Neural progenitor cell (in vitro differentiated cells): ENCODE measurements around the gene PELO. TPM values are rescaled to one million over a fixed set of nuclear protein-coding genes. Genes with fewer than 3 reads are reported as not detected.

Experiments
- DNase-seq: peaks from one replicate; pipeline ENCODE4 v3.0.0-alpha.2; 2016; ENCODE audit warnings: low spot score
- H2AFZ ChIP-seq: fragments of 200-600 bp; sonication (generic); replicated peaks from 2 replicates; pipeline ENCODE4 v1.6.1; 2016; ENCODE audit warnings: antibody characterized with exemption
- H3F3A ChIP-seq: fragments of 200-600 bp; sonication (generic); 2 replicates; pipeline ENCODE4 v1.6.1; 2016; ENCODE audit warnings: antibody characterized with exemption, low read depth
- H3K27ac ChIP-seq: fragments of 200-600 bp; sonication (generic); 2 replicates; pipeline ENCODE4 v1.5.1; 2016; ENCODE audit warnings: mild to moderate bottlenecking
- H3K27me3 ChIP-seq: fragments of 200-600 bp; sonication (generic); 2 replicates; pipeline ENCODE4 v1.6.1; 2016; ENCODE audit warnings: mild to moderate bottlenecking, moderate library complexity
- H3K36me3 ChIP-seq: fragments of 200-600 bp; sonication (generic); 2 replicates; pipeline ENCODE4 v1.5.1; 2016
- H3K4me1 ChIP-seq: fragments of 200-600 bp; sonication (generic); 2 replicates; pipeline ENCODE4 v1.6.1; 2016; ENCODE audit warnings: mixed run types
- H3K4me2 ChIP-seq: fragments of 200-600 bp; sonication (generic); 2 replicates; pipeline ENCODE4 v1.6.1; 2016
- H3K4me3 ChIP-seq: fragments of 200-600 bp; sonication (generic); 2 replicates; pipeline ENCODE4 v1.5.1; 2016
- H3K79me2 ChIP-seq: fragments of 200-600 bp; sonication (generic); 2 replicates; pipeline ENCODE4 v1.6.1; 2016; ENCODE audit warnings: low read depth
- H3K9ac ChIP-seq: fragments of 200-600 bp; sonication (generic); 2 replicates; pipeline ENCODE4 v1.6.1; 2016
- H3K9me3 ChIP-seq: fragments of 200-600 bp; sonication (generic); 2 replicates; pipeline ENCODE4 v1.5.1; 2016; ENCODE audit warnings: low read depth
- H4K20me1 ChIP-seq: fragments of 200-600 bp; sonication (generic); 2 replicates; pipeline ENCODE4 v1.6.1; 2016; ENCODE audit warnings: low read depth
- H3K27ac Mint-ChIP-seq: 3 replicates; pipeline ENCODE4 v1.8.0; 2021; ENCODE audit warnings: mixed read lengths
- H3K27me3 Mint-ChIP-seq: 2 replicates; pipeline ENCODE4 v1.8.0; 2022; ENCODE audit warnings: low read depth, mild to moderate bottlenecking, inconsistent platforms, moderate library complexity, mixed read lengths; ENCODE audit not compliant: insufficient read depth
- H3K36me3 Mint-ChIP-seq: 3 replicates; pipeline ENCODE4 v1.8.0; 2021; ENCODE audit warnings: mixed read lengths
- H3K4me1 Mint-ChIP-seq: 3 replicates; pipeline ENCODE4 v1.8.0; 2021; ENCODE audit warnings: mixed read lengths
- H3K4me3 Mint-ChIP-seq: 3 replicates; pipeline ENCODE4 v1.8.0; 2021; ENCODE audit warnings: mild to moderate bottlenecking, moderate library complexity, mixed read lengths
- H3K9me3 Mint-ChIP-seq: 3 replicates; pipeline ENCODE4 v1.8.0; 2020; ENCODE audit warnings: mixed read lengths
- CTCF ChIP-seq: fragments of 200-600 bp; sonication (generic); IDR thresholded peaks from 2 replicates; pipeline ENCODE4 v1.5.1; 2017; ENCODE audit warnings: antibody characterized with exemption, mild to moderate bottlenecking
- EZH2 ChIP-seq: fragments of 200-600 bp; sonication (generic); IDR thresholded peaks from 2 replicates; pipeline ENCODE4 v1.6.1; 2017; ENCODE audit warnings: antibody characterized with exemption, mild to moderate bottlenecking, moderate library complexity
- EZH2phosphoT487 ChIP-seq: fragments of 200-600 bp; sonication (generic); IDR thresholded peaks from 2 replicates; pipeline ENCODE4 v1.6.1; 2017; ENCODE audit warnings: antibody characterized with exemption
- total RNA-seq: library from RNA; depleted of rRNA; stranded (reverse); fragments of >200 nt; gene quantifications from 2 replicates; pipeline ENCODE4 v1.2.3, GENCODE V29; 2015; ENCODE audit warnings: low replicate concordance

PELO gene
- 8.5 and 11.7 TPM in 2 replicates for total RNA-seq

- Histone ChIP-seq H3K36me3 (no peaks in the 10 kb centered on the region), H3K4me2 (peak within 1 kb of the TSS; percentile 76), H3K27ac (no peak within 1 kb of the TSS), H3K27me3 (peaks cover 19% of the 10 kb centered on the region), H4K20me1 (no peaks in the 10 kb centered on the region), H3K4me1 (no peaks in the 10 kb centered on the region), H3K9me3 (no peaks in the 10 kb centered on the region), H3K9ac (no peak within 1 kb of the TSS), H2AFZ (peak within 1 kb of the TSS; percentile 92), H3F3A (peaks cover 19% of the 10 kb centered on the region), H3K4me3 (peak within 1 kb of the TSS; percentile 57), H3K79me2 (no peaks in the 10 kb centered on the region)
- DNase-seq = peak; percentile 82
- H3K27ac Mint-ChIP-seq = no peak within 1 kb of the TSS
- TF ChIP-seq EZH2 = no peak
- peak; percentile 50 for TF ChIP-seq CTCF
- H3K4me3 Mint-ChIP-seq = peak within 1 kb of the TSS; percentile 89
- peaks cover 4% of the 10 kb centered on the region for H3K27me3 Mint-ChIP-seq
- H3K4me1 Mint-ChIP-seq = no peaks in the 10 kb centered on the region
- no peaks in the 10 kb centered on the region for H3K36me3 Mint-ChIP-seq
- H3K9me3 Mint-ChIP-seq = peaks cover 4% of the 10 kb centered on the region
Observed at GRCh38 chr5:52787600-52788504, at the start of gene PELO, which contains the start of gene ITGA1. Gene PELO, plus strand, starts transcription at chr5:52787916. Its CDS starts 12,479 bp downstream, at chr5:52800395. Gene ITGA1, plus strand, starts transcription at chr5:52787916. Its CDS starts 438 bp downstream, at chr5:52788354.

- DNase-seq = no peak
- no peak overlapping the region for H2AFZ ChIP-seq
- H3K4me1 ChIP-seq = no peaks in the 10 kb centered on the region
- no peak overlapping the region for H3K9ac ChIP-seq
- Mint-ChIP-seq H3K27ac (no peak overlapping the region), H3K4me3 (no peak overlapping the region), H3K4me1 (no peaks in the 10 kb centered on the region), H3K36me3 (no peaks in the 10 kb centered on the region), H3K27me3 (peaks cover 5% of the 10 kb centered on the region), H3K9me3 (no peaks in the 10 kb centered on the region)
- H3F3A ChIP-seq = no peaks in the 10 kb centered on the region
- no peaks in the 10 kb centered on the region for H3K36me3 ChIP-seq
- H3K9me3 ChIP-seq = no peaks in the 10 kb centered on the region
- H3K27ac ChIP-seq = no peak overlapping the region
- no peaks in the 10 kb centered on the region for H4K20me1 ChIP-seq
- TF ChIP-seq CTCF (no peak), EZH2 (no peak), EZH2phosphoT487 (no peak)
- no peaks in the 10 kb centered on the region for H3K79me2 ChIP-seq
- H3K27me3 ChIP-seq = no peaks in the 10 kb centered on the region
- no peak overlapping the region for H3K4me2 ChIP-seq
- no peak overlapping the region for H3K4me3 ChIP-seq
Observed at GRCh38 chr5:52738095-52738506, 49.6 kb upstream of the PELO start.

GRCh38 chr5:52740007-52740406 lies 47.7 kb upstream of the PELO start:
- Histone ChIP-seq H3K4me3 (no peak overlapping the region), H3K9me3 (no peaks in the 10 kb centered on the region), H3K79me2 (no peaks in the 10 kb centered on the region), H3K27me3 (no peaks in the 10 kb centered on the region), H3K36me3 (no peaks in the 10 kb centered on the region), H3K4me1 (no peaks in the 10 kb centered on the region), H3K4me2 (no peak overlapping the region), H4K20me1 (no peaks in the 10 kb centered on the region), H2AFZ (no peak overlapping the region), H3K27ac (no peak overlapping the region), H3K9ac (no peak overlapping the region), H3F3A (no peaks in the 10 kb centered on the region)
- Mint-ChIP-seq H3K4me3 (no peak overlapping the region), H3K4me1 (no peaks in the 10 kb centered on the region), H3K27me3 (peaks cover 5% of the 10 kb centered on the region), H3K27ac (no peak overlapping the region), H3K36me3 (no peaks in the 10 kb centered on the region), H3K9me3 (no peaks in the 10 kb centered on the region)
- TF ChIP-seq CTCF = no peak
- TF ChIP-seq EZH2 = no peak
- TF ChIP-seq EZH2phosphoT487 = no peak
- DNase-seq = no peak
